Stimulated activated CD4-positive, alpha-beta T cell treated with anti-CD3 and anti-CD28 coated beads, TNF-alpha, amount 100 ng/mL, for 1 hour (primary cell): ENCODE data around the gene PTH.

Experiments
- DNase-seq, 3 donors: peaks; one replicate each; pipeline ENCODE4 v3.0.0-alpha.2; 2020; ENCODE audit warnings: low read depth in 3 of 3, low spot score in 1 of 3

Gene PTH

DNA sequence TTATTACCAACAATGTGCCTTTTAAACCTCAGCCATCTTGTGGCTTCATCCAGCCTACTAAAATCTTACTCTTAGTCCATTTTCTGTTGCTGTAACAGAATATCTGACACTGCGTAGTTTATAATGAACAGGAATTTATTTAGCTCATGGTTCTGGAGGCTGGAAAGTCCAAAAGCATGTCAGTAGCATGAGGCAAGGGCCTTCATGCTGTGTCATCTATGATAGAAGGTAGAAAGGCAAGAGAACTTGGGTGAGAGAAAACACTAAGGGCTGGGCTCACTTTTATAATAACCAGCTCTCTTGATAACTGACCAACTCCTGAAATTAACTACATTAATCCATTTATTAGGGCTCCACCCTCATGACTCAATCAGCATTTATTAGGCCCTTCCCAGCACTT, 46.3 kb downstream of the PTH start:
- no peak for DNase-seq

DNA sequence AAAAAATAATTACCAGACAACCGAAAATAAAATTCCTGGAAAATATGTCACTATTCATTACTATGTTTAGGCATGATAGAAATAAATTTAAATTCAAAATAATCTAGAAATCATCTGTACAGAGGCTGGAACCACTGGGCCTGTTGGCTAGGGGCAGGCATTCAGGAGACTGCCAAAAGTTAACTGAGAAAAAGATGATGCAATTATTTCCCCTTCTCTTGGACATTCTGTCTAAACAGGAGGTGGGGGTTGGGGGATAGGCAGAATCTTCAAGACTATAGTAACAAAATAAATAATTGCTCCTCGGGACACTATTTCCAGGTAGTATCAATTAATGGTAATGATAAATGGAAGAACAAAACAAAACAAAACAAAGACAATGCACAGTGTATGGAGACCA, 46.9 kb downstream of the PTH start:
- DNase-seq: no peak

- no peak for DNase-seq
These were observed 49.4 kb downstream of the PTH start for GRCh38 chr11:13446444-13446843.

GRCh38 chr11:13445588-13445987, 50.2 kb downstream of the PTH start:
- DNase-seq: no peak
